ENCODE measurements around the gene PIN4.

Gene PIN4

GRCh38 chrX:72230290-72230689 is 48.7 kb downstream of the PIN4 start:
- Histone ChIP-seq H4K5ac (ENCODE audit: low read length) (no peak overlapping the region), H2BK15ac (replicated peaks; ENCODE audit: low read depth) (no peak overlapping the region), H3K4me3 (ENCODE audit: low read length) (no peak overlapping the region)

DNA sequence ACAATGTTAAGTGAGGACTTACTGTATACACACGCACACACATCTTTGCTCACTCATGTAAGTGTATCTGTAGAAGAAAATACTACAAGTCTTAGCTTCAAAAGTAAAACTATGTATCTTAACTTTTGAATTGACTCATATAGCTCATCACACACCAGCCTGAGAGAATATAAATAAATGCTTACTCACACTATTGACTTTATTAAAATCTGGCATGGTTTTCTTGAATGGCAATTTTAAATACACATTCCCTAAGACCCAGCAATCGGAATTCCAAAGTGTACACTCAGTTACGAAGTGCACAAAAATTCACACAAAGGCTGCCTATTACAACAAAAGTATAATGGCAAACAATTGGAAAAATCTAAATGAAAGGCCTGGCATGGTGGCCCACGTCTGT is 55.3 kb downstream of the PIN4 start:
- no peak overlapping the region for H3K4ac ChIP-seq (ENCODE audit: low read depth, low read length)
- H3K4me3 ChIP-seq (ENCODE audit: low read length) = no peak overlapping the region
- peaks cover 2% of the 10 kb centered on the region for H3K79me2 ChIP-seq (ENCODE audit: control insufficient read depth, insufficient read depth, low read length)
- no peak overlapping the region for H3K9ac ChIP-seq (ENCODE audit: low read length)
- no peak overlapping the region for H3K56ac ChIP-seq (ENCODE audit: low read length)
- H2BK120ac ChIP-seq (ENCODE audit: low read depth, low read length) = no peak overlapping the region
- DNase-seq = no peak
- no peak overlapping the region for H4K5ac ChIP-seq (ENCODE audit: low read length)
- no peak overlapping the region for H2BK15ac ChIP-seq (replicated peaks; ENCODE audit: low read depth)
- no CpG with 5 or more reads among the region's 4 CpGs for WGBS (ENCODE audit: extremely low coverage, insufficient coverage, low lambda C conversion rate)
- no peak overlapping the region for H3K18ac ChIP-seq (ENCODE audit: low read length)
- H3K79me1 ChIP-seq (ENCODE audit: low read length) = no peaks in the 10 kb centered on the region
- H3K4me2 ChIP-seq (ENCODE audit: low read length) = no peak overlapping the region
- H4K8ac ChIP-seq (ENCODE audit: low read depth, low read length) = no peak overlapping the region
- H3K36me3 ChIP-seq (ENCODE audit: control insufficient read depth, insufficient read depth, low read length) = no peaks in the 10 kb centered on the region
- H3K27me3 ChIP-seq (ENCODE audit: insufficient read depth, low read length, poor library complexity) = no peaks in the 10 kb centered on the region
- no peak overlapping the region for H3K23ac ChIP-seq (ENCODE audit: low read length)
- no peak overlapping the region for H3K27ac ChIP-seq (ENCODE audit: low read depth, low read length)
- H2BK5ac ChIP-seq (ENCODE audit: low read length) = no peak overlapping the region
- no peaks in the 10 kb centered on the region for H3K4me1 ChIP-seq (ENCODE audit: control insufficient read depth, low read depth, low read length)
- H2AK5ac ChIP-seq (ENCODE audit: low read length) = no peak overlapping the region

More at GRCh38 chrX:72230290-72230689, 48.7 kb downstream of the PIN4 start:
- Histone ChIP-seq H2AK5ac (ENCODE audit: low read length) (no peak overlapping the region), H2BK120ac (ENCODE audit: low read depth, low read length) (no peak overlapping the region), H3K9ac (ENCODE audit: low read length) (no peak overlapping the region), H3K36me3 (ENCODE audit: control insufficient read depth, insufficient read depth, low read length) (no peaks in the 10 kb centered on the region), H3K4me1 (ENCODE audit: control insufficient read depth, low read depth, low read length) (no peaks in the 10 kb centered on the region), H3K79me1 (ENCODE audit: low read length) (no peaks in the 10 kb centered on the region), H3K18ac (ENCODE audit: low read length) (no peak overlapping the region), H3K79me2 (ENCODE audit: control insufficient read depth, insufficient read depth, low read length) (peaks cover 2% of the 10 kb centered on the region), H3K56ac (ENCODE audit: low read length) (no peak overlapping the region), H2BK5ac (ENCODE audit: low read length) (no peak overlapping the region), H3K4me2 (ENCODE audit: low read length) (no peak overlapping the region), H3K27me3 (ENCODE audit: insufficient read depth, low read length, poor library complexity) (no peaks in the 10 kb centered on the region), H4K8ac (ENCODE audit: low read depth, low read length) (no peak overlapping the region), H3K23ac (ENCODE audit: low read length) (no peak overlapping the region), H3K27ac (ENCODE audit: low read depth, low read length) (no peak overlapping the region), H3K4ac (ENCODE audit: low read depth, low read length) (no peak overlapping the region)
- no CpG with 5 or more reads among the region's 3 CpGs for WGBS (ENCODE audit: extremely low coverage, insufficient coverage, low lambda C conversion rate)
- DNase-seq = no peak

- Histone ChIP-seq H3K27me3 (ENCODE audit: insufficient read depth, low read length, poor library complexity) (no peaks in the 10 kb centered on the region), H3K36me3 (ENCODE audit: control insufficient read depth, insufficient read depth, low read length) (no peaks in the 10 kb centered on the region), H2BK5ac (ENCODE audit: low read length) (no peak overlapping the region), H3K79me2 (ENCODE audit: control insufficient read depth, insufficient read depth, low read length) (peaks cover 2% of the 10 kb centered on the region), H3K9ac (ENCODE audit: low read length) (peak overlapping the region; percentile 78), H3K4me1 (ENCODE audit: control insufficient read depth, low read depth, low read length) (no peaks in the 10 kb centered on the region), H3K27ac (ENCODE audit: low read depth, low read length) (no peak overlapping the region), H4K5ac (ENCODE audit: low read length) (no peak overlapping the region), H3K4me2 (ENCODE audit: low read length) (peak overlapping the region; percentile 38), H3K56ac (ENCODE audit: low read length) (peak overlapping the region; percentile 85), H2BK120ac (ENCODE audit: low read depth, low read length) (no peak overlapping the region), H3K23ac (ENCODE audit: low read length) (no peak overlapping the region), H3K79me1 (ENCODE audit: low read length) (no peaks in the 10 kb centered on the region), H3K4me3 (ENCODE audit: low read length) (peak overlapping the region; percentile 74), H3K4ac (ENCODE audit: low read depth, low read length) (no peak overlapping the region), H2BK15ac (replicated peaks; ENCODE audit: low read depth) (no peak overlapping the region), H4K8ac (ENCODE audit: low read depth, low read length) (no peak overlapping the region), H2AK5ac (ENCODE audit: low read length) (no peak overlapping the region), H3K18ac (ENCODE audit: low read length) (peak overlapping the region; percentile 82)
- no peak for DNase-seq
- no CpG with 5 or more reads among the region's 6 CpGs for WGBS (ENCODE audit: extremely low coverage, insufficient coverage, low lambda C conversion rate)
Observed at GRCh38 chrX:72238183-72238582, 56.6 kb downstream of the PIN4 start.

DNA sequence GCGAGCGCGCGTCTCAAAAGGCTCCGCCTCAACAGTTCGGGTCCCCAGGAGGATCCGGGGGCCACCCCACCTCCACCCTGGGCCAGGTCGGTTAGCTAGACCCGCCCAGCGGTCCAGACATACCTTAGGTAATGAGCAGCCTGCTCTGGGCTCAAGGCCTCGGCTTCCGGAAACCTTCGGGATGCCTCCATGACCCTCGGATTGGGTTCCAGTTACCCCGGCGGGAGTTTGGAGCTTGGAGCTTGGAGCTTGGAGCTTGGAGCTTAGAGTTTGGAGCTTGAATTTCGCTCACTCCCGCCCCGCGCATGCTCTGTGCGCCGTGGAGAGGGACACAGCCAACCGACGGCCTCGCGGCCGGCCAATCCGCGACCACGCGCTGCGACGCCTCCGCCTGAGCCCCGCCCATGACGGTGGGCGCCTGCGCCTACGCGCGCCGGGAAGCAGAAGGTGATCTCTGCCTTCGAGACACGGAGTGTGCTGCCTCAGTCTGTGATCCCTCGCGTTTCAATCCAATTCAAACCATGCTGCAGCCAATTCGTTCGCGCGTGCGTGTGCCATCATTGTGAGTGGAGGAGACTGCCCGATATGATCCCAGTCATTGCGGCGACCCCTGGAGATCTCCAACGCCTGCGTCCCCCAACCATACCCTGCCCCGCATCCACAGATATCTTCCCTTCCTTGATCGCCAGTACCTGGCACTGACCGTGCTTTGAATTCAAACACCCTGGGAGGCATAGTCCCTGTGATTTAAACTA is 57.3 kb downstream of the PIN4 start, which contains the start of gene ERCC6L:
Gene ERCC6L, minus strand, starts transcription at position 307 of the 755 bp plus-strand sequence. Its CDS starts 116 bp downstream, at position 191.
- H3K4me3 ChIP-seq (ENCODE audit: low read length) = peak within 1 kb of the TSS; percentile 74
- no CpG with 5 or more reads among the region's 59 CpGs for WGBS (ENCODE audit: extremely low coverage, insufficient coverage, low lambda C conversion rate)
- H3K27me3 ChIP-seq (ENCODE audit: insufficient read depth, low read length, poor library complexity) = no peaks in the 10 kb centered on the region
- H3K4me2 ChIP-seq (ENCODE audit: low read length) = peak within 1 kb of the TSS; percentile 73
- no peak within 1 kb of the TSS for H2BK120ac ChIP-seq (ENCODE audit: low read depth, low read length)
- no peaks in the 10 kb centered on the region for H3K79me1 ChIP-seq (ENCODE audit: low read length)
- H4K5ac ChIP-seq (ENCODE audit: low read length) = no peak within 1 kb of the TSS
- no peak within 1 kb of the TSS for H2BK5ac ChIP-seq (ENCODE audit: low read length)
- peak within 1 kb of the TSS; percentile 82 for H3K18ac ChIP-seq (ENCODE audit: low read length)
- no peak within 1 kb of the TSS for H3K23ac ChIP-seq (ENCODE audit: low read length)
- H3K56ac ChIP-seq (ENCODE audit: low read length) = peak within 1 kb of the TSS; percentile 85
- peak; percentile 96 for DNase-seq
- H3K79me2 ChIP-seq (ENCODE audit: control insufficient read depth, insufficient read depth, low read length) = peaks cover 2% of the 10 kb centered on the region
- H3K36me3 ChIP-seq (ENCODE audit: control insufficient read depth, insufficient read depth, low read length) = no peaks in the 10 kb centered on the region
- H3K4me1 ChIP-seq (ENCODE audit: control insufficient read depth, low read depth, low read length) = no peaks in the 10 kb centered on the region
- peak within 1 kb of the TSS; percentile 78 for H3K9ac ChIP-seq (ENCODE audit: low read length)
- H2BK15ac ChIP-seq (replicated peaks; ENCODE audit: low read depth) = no peak within 1 kb of the TSS
- H3K4ac ChIP-seq (ENCODE audit: low read depth, low read length) = peak within 1 kb of the TSS; percentile 55
- peak within 1 kb of the TSS; percentile 74 for H3K27ac ChIP-seq (ENCODE audit: low read depth, low read length)
- no peak within 1 kb of the TSS for H4K8ac ChIP-seq (ENCODE audit: low read depth, low read length)
- H2AK5ac ChIP-seq (ENCODE audit: low read length) = no peak within 1 kb of the TSS

DNA sequence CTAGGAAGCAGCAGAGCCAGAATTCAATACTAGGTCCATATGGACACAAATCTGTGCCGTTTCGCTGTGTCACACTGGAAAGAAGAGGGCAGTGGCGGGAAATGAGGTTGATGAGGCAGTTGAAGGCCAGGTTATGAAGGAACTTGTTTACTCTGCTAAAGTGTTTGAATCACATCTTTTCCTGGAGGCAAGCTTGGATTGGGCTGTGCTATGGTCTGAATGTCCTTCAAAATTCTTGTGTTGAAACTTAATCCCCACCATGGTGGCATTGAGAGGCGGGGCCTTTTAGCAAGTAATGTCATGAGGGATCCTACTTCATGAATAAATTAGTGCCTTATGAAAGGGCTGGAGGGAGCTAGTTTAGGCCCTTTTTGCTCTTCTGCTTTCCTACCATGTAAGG is 59.4 kb downstream of the PIN4 start:
- Histone ChIP-seq H3K4me2 (ENCODE audit: low read length) (no peak overlapping the region), H3K79me1 (ENCODE audit: low read length) (no peaks in the 10 kb centered on the region), H3K4me3 (ENCODE audit: low read length) (no peak overlapping the region), H4K8ac (ENCODE audit: low read depth, low read length) (no peak overlapping the region), H3K9ac (ENCODE audit: low read length) (no peak overlapping the region), H3K4ac (ENCODE audit: low read depth, low read length) (no peak overlapping the region), H3K4me1 (ENCODE audit: control insufficient read depth, low read depth, low read length) (no peaks in the 10 kb centered on the region), H2AK5ac (ENCODE audit: low read length) (no peak overlapping the region), H3K79me2 (ENCODE audit: control insufficient read depth, insufficient read depth, low read length) (peaks cover 2% of the 10 kb centered on the region), H3K27me3 (ENCODE audit: insufficient read depth, low read length, poor library complexity) (no peaks in the 10 kb centered on the region), H3K36me3 (ENCODE audit: control insufficient read depth, insufficient read depth, low read length) (no peaks in the 10 kb centered on the region), H2BK5ac (ENCODE audit: low read length) (no peak overlapping the region), H2BK15ac (replicated peaks; ENCODE audit: low read depth) (no peak overlapping the region), H3K56ac (ENCODE audit: low read length) (no peak overlapping the region), H3K27ac (ENCODE audit: low read depth, low read length) (no peak overlapping the region), H2BK120ac (ENCODE audit: low read depth, low read length) (no peak overlapping the region), H3K23ac (ENCODE audit: low read length) (no peak overlapping the region), H3K18ac (ENCODE audit: low read length) (no peak overlapping the region), H4K5ac (ENCODE audit: low read length) (no peak overlapping the region)
- no peak for DNase-seq
- no CpG with 5 or more reads among the region's 4 CpGs for WGBS (ENCODE audit: extremely low coverage, insufficient coverage, low lambda C conversion rate)

- Histone ChIP-seq H2AK5ac (ENCODE audit: low read length) (no peak overlapping the region), H3K27ac (ENCODE audit: low read depth, low read length) (no peak overlapping the region), H3K36me3 (ENCODE audit: control insufficient read depth, insufficient read depth, low read length) (no peaks in the 10 kb centered on the region), H3K4ac (ENCODE audit: low read depth, low read length) (no peak overlapping the region), H3K79me2 (ENCODE audit: control insufficient read depth, insufficient read depth, low read length) (no peaks in the 10 kb centered on the region), H2BK120ac (ENCODE audit: low read depth, low read length) (no peak overlapping the region), H3K4me2 (ENCODE audit: low read length) (no peak overlapping the region), H4K8ac (ENCODE audit: low read depth, low read length) (no peak overlapping the region), H3K4me3 (ENCODE audit: low read length) (no peak overlapping the region), H4K5ac (ENCODE audit: low read length) (no peak overlapping the region), H2BK15ac (replicated peaks; ENCODE audit: low read depth) (no peak overlapping the region), H3K18ac (ENCODE audit: low read length) (no peak overlapping the region), H3K56ac (ENCODE audit: low read length) (no peak overlapping the region), H3K4me1 (ENCODE audit: control insufficient read depth, low read depth, low read length) (no peaks in the 10 kb centered on the region), H3K9ac (ENCODE audit: low read length) (no peak overlapping the region), H3K23ac (ENCODE audit: low read length) (no peak overlapping the region), H3K79me1 (ENCODE audit: low read length) (no peaks in the 10 kb centered on the region), H3K27me3 (ENCODE audit: insufficient read depth, low read length, poor library complexity) (no peaks in the 10 kb centered on the region), H2BK5ac (ENCODE audit: low read length) (no peak overlapping the region)
- DNase-seq = no peak
- no CpG with 5 or more reads among the region's 3 CpGs for WGBS (ENCODE audit: extremely low coverage, insufficient coverage, low lambda C conversion rate)
Observed at GRCh38 chrX:72243472-72243871, 61.9 kb downstream of the PIN4 start.
